Activated CD8-positive, alpha-beta memory T cell treated with anti-CD3 and anti-CD28 coated beads, Interleukin-2, amount 50 U/mL, for 1 hour (primary cell): ENCODE results near the gene LRCH1.

Experiments
- DNase-seq: peaks from one replicate; pipeline ENCODE4 v3.0.0-alpha.2; 2020; ENCODE audit errors: extremely low read depth

Gene LRCH1

GRCh38 chr13:46665633-46666482 is 112.9 kb downstream of the LRCH1 start:
- no peak for DNase-seq

GRCh38 chr13:46666727-46667456 is 113.9 kb downstream of the LRCH1 start:
- no peak for DNase-seq

GRCh38 chr13:46667687-46668281 is 114.8 kb downstream of the LRCH1 start:
- DNase-seq, result no peak

- no peak for DNase-seq
These were observed 115.3 kb downstream of the LRCH1 start for GRCh38 chr13:46668302-46668720.

GRCh38 chr13:46668931-46669525 is 116.1 kb downstream of the LRCH1 start:
- DNase-seq, result no peak

GRCh38 chr13:46672338-46673090 is 119.5 kb downstream of the LRCH1 start:
- no peak for DNase-seq

GRCh38 chr13:46675016-46675415 is 122.0 kb downstream of the LRCH1 start:
- DNase-seq, result no peak

GRCh38 chr13:46676378-46676725 is 123.4 kb downstream of the LRCH1 start:
- DNase-seq, result no peak

GRCh38 chr13:46679369-46680120 is 126.6 kb downstream of the LRCH1 start:
- DNase-seq, result no peak

GRCh38 chr13:46682015-46682414 is 129.0 kb downstream of the LRCH1 start:
- DNase-seq, result no peak

GRCh38 chr13:46682707-46683106 is 129.7 kb downstream of the LRCH1 start:
- DNase-seq, result no peak

GRCh38 chr13:46683676-46684260 is 130.8 kb downstream of the LRCH1 start:
- DNase-seq, result no peak

GRCh38 chr13:46684287-46685001 is 131.5 kb downstream of the LRCH1 start:
- no peak for DNase-seq

- DNase-seq, result no peak
These were observed 132.2 kb downstream of the LRCH1 start for GRCh38 chr13:46685006-46685730.

GRCh38 chr13:46686171-46686570 is 133.2 kb downstream of the LRCH1 start:
- DNase-seq, result no peak

GRCh38 chr13:46687810-46688209 is 134.8 kb downstream of the LRCH1 start:
- DNase-seq, result no peak

GRCh38 chr13:46688306-46688705 is 135.3 kb downstream of the LRCH1 start:
- DNase-seq, result no peak

- DNase-seq, result no peak
These were observed 145.0 kb downstream of the LRCH1 start for GRCh38 chr13:46698014-46698413.

- no peak for DNase-seq
These were observed 146.0 kb downstream of the LRCH1 start for GRCh38 chr13:46698910-46699460.
